Measurements from ENCODE around the gene UBB. TPM values are rescaled to one million over a fixed set of nuclear protein-coding genes. Genes with fewer than 3 reads are reported as not detected.

UBB gene
- total RNA-seq, 4 donors from 2014 or later, result 469 to 764 (median 628) TPM

DNA sequence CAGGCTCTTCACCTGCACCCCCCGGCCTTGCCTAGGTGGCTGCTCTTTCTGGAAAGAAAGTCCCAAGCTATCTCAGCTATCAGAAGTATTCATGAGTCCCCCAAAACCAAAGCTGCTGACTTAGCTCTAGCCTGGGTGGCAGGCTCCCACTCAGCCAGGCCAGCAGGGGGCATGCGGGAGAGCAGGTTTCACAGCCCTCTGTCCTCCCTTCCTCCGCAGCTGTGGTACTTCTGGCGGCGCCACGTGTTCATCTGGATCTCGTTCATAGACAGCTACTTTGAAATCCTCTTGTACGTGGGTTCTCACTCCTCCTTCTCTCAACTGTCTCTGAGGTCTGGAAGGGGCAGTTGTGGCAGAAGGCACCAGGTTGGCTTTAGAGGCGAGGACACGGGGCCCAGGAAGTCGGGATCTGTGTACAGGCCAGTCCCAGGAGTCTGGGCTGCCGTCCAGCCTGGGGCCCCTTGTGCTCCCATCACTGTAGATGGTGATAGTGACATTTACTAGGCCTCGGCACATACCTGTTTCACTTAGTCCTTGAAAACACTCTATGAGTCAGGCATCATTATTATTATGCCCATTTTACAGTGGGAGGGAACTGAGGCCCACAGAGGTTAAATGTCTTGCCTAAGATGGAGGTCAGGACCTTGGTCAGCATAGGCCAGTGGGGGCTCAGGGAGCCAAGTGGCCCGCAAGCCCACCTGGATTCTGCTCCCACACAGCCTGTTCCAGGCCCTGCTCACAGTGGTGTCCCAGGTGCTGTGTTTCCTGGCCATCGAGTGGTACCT is 47.4 kb downstream of the UBB start:
- TF ChIP-seq POLR2AphosphoS5 (IDR thresholded peaks at IDR 0.05), result no peak
- TF ChIP-seq, protein P1, sequence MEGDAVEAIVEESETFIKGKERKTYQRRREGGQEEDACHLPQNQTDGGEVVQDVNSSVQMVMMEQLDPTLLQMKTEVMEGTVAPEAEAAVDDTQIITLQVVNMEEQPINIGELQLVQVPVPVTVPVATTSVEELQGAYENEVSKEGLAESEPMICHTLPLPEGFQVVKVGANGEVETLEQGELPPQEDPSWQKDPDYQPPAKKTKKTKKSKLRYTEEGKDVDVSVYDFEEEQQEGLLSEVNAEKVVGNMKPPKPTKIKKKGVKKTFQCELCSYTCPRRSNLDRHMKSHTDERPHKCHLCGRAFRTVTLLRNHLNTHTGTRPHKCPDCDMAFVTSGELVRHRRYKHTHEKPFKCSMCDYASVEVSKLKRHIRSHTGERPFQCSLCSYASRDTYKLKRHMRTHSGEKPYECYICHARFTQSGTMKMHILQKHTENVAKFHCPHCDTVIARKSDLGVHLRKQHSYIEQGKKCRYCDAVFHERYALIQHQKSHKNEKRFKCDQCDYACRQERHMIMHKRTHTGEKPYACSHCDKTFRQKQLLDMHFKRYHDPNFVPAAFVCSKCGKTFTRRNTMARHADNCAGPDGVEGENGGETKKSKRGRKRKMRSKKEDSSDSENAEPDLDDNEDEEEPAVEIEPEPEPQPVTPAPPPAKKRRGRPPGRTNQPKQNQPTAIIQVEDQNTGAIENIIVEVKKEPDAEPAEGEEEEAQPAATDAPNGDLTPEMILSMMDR (IDR thresholded peaks at IDR 0.05), result peak in 1 of 2 donors; percentile 54
- no peak for TF ChIP-seq EP300 (IDR thresholded peaks at IDR 0.05)
- no peak for TF ChIP-seq POLR2A (IDR thresholded peaks at IDR 0.05)
- H3K27me3 ChIP-seq, result no peaks in the 10 kb centered on the region
- WGBS, result 84% methylated on average over 5 of the region's 15 CpGs
- no peaks in the 10 kb centered on the region for H3K9me3 ChIP-seq
- H3K4me3 ChIP-seq, result no peak overlapping the region
- H3K27ac ChIP-seq, result no peak overlapping the region
- H3K4me1 ChIP-seq, result peaks cover 11% of the 10 kb centered on the region
- DNase-seq (ENCODE audit: low spot score in 2 of 2), result no peak
- peaks cover 12% of the 10 kb centered on the region for H3K36me3 ChIP-seq

DNA sequence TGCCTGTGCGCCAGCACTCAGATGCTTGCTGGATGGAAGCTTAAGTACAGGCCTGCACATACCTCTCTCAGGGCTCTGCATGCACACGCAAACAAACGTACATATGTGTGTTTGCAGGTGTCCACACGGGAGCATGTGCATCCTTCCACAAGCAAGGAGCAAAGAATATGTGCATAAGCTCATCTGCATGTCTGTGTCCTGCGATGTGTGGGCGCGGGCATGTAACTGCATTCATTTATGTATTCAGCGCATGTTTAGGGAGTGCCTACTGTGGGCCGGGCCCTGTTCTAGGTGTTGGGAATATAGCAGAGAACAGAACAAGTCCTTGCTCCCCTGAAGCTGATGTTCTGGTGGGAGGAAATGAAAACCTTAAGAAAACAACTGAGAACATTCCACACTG is 48.2 kb downstream of the UBB start:
- Histone ChIP-seq H3K9me3 (no peaks in the 10 kb centered on the region), H3K27me3 (no peaks in the 10 kb centered on the region), H3K4me3 (no peak overlapping the region), H3K36me3 (peaks cover 8% of the 10 kb centered on the region), H3K4me1 (peaks cover 11% of the 10 kb centered on the region), H3K27ac (no peak overlapping the region)
- WGBS, result 86% methylated on average over 8 of the region's 9 CpGs
- no peak for DNase-seq (ENCODE audit: low spot score in 2 of 2)
- TF ChIP-seq POLR2AphosphoS5 (IDR thresholded peaks at IDR 0.05) (no peak), EP300 (IDR thresholded peaks at IDR 0.05) (no peak), POLR2A (IDR thresholded peaks at IDR 0.05) (no peak)
- TF ChIP-seq, protein P1 (IDR thresholded peaks at IDR 0.05), result no peak

DNA sequence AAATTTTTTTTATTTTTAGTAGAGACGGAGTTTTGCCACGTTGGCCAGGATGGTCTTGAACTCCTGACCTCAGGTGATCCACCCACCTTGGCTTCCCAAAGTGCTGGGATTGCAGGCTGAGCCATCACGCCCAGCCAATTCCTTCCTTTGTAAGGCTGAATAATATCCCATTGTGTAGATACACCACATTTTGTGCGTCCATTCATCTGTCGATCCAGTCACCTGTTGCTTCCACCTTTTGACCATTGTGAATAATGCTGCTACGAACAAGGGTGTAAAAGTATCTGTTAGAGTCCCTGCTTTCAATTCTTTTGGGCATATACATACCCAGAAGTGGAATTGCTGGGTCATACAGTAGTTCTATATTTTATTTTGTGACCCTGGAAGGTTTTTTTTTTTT is 49.8 kb downstream of the UBB start:
- DNase-seq (ENCODE audit: low spot score in 2 of 2), result no peak
- H3K27me3 ChIP-seq, result no peaks in the 10 kb centered on the region
- H3K4me1 ChIP-seq, result peaks cover 11% of the 10 kb centered on the region
- TF ChIP-seq, protein P1 (IDR thresholded peaks at IDR 0.05), result no peak
- TF ChIP-seq POLR2AphosphoS5 (IDR thresholded peaks at IDR 0.05) (no peak), EP300 (IDR thresholded peaks at IDR 0.05) (no peak), POLR2A (IDR thresholded peaks at IDR 0.05) (no peak)
- no peak overlapping the region for H3K4me3 ChIP-seq
- no peaks in the 10 kb centered on the region for H3K9me3 ChIP-seq
- no peak overlapping the region for H3K27ac ChIP-seq
- peaks cover 5% of the 10 kb centered on the region for H3K36me3 ChIP-seq
- 74% methylated on average over 6 of the region's 6 CpGs for WGBS

DNA sequence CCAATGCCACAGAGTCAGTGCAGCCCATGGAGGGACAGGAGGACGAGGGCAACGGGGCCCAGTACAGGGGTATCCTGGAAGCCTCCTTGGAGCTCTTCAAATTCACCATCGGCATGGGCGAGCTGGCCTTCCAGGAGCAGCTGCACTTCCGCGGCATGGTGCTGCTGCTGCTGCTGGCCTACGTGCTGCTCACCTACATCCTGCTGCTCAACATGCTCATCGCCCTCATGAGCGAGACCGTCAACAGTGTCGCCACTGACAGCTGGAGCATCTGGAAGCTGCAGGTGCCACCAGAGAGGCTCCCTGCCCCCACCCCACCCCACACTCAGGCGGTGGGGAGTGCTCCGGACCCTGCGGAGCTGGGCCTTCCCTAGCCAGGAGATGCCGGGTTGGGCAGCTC is 51.1 kb downstream of the UBB start:
- 99% methylated on average over 6 of the region's 15 CpGs for WGBS
- peaks cover 11% of the 10 kb centered on the region for H3K4me1 ChIP-seq
- H3K27ac ChIP-seq, result no peak overlapping the region
- no peak for TF ChIP-seq POLR2A (IDR thresholded peaks at IDR 0.05)
- no peak for TF ChIP-seq POLR2AphosphoS5 (IDR thresholded peaks at IDR 0.05)
- no peak for TF ChIP-seq EP300 (IDR thresholded peaks at IDR 0.05)
- TF ChIP-seq, protein P1 (IDR thresholded peaks at IDR 0.05), result no peak
- no peak for DNase-seq (ENCODE audit: low spot score in 2 of 2)
- H3K27me3 ChIP-seq, result no peaks in the 10 kb centered on the region
- no peaks in the 10 kb centered on the region for H3K36me3 ChIP-seq
- no peaks in the 10 kb centered on the region for H3K9me3 ChIP-seq
- H3K4me3 ChIP-seq, result no peak overlapping the region

Other genes with a start within 250 kb of the UBB start
- gene NCOR1, start 165.6 kb upstream of the UBB start, total RNA-seq, result 100 to 1,000 TPM; 136 to 320 (median 177) TPM
- 100 to 1,000 TPM in 1 of 4 donors, 10 to 100 TPM in 3; 59.5 to 287 (median 76.6) TPM for gene PIGL, start 163.9 kb upstream of the UBB start, total RNA-seq
- 1 to 10 TPM in 3 of 4 donors, under 1 TPM in 1; 0.70 to 3.7 (median 1.8) TPM for gene CENPV, start 27.6 kb upstream of the UBB start, total RNA-seq
- 10 to 100 TPM in 1 of 4 donors, 1 to 10 TPM in 3; 3.0 to 13.9 (median 7.9) TPM for gene TRPV2, start 34.5 kb downstream of the UBB start, total RNA-seq
- gene LRRC75A, start 111.1 kb downstream of the UBB start, total RNA-seq, result under 1 TPM; 0.64 to 0.99 (median 0.90) TPM
- 10 to 100 TPM in 1 of 4 donors, 1 to 10 TPM in 3; 4.3 to 11.7 (median 6.4) TPM for gene ZNF287, start 188.1 kb downstream of the UBB start, total RNA-seq